Measurements from ENCODE around the gene GDF15.

Gene GDF15

DNA sequence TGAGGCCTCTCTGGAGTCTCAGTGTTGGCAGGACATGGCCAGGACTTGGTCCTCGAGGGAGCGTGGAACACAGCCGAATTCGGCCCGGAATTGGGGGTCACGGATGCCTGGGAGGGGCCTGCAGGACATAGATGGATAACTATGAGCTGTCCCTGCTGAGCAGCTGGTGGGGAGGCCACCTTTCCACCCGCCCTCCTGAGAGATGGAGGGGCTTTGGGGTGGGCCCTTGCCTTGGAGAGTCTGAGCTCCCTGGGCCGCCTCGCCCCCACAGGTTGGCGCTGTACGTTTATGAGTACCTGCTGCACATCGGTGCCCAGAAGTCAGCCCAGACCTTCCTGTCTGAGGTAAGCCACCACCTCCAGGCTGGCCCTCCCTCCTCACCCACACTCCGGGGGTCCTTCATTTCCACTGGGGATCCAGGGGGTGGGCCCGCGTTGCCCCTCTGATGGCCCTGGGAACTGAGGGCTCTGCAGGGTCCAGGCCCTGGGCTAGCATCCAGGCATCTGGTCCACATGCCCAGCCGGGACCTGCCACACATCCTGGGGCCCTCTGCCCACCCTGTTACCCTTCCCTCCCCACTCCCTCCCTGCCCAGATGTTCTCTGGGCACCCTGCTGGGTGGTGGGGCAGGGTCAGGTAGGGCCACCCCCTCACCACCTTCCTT is 41.3 kb downstream of the GDF15 start:
- TF ChIP-seq, protein P1, sequence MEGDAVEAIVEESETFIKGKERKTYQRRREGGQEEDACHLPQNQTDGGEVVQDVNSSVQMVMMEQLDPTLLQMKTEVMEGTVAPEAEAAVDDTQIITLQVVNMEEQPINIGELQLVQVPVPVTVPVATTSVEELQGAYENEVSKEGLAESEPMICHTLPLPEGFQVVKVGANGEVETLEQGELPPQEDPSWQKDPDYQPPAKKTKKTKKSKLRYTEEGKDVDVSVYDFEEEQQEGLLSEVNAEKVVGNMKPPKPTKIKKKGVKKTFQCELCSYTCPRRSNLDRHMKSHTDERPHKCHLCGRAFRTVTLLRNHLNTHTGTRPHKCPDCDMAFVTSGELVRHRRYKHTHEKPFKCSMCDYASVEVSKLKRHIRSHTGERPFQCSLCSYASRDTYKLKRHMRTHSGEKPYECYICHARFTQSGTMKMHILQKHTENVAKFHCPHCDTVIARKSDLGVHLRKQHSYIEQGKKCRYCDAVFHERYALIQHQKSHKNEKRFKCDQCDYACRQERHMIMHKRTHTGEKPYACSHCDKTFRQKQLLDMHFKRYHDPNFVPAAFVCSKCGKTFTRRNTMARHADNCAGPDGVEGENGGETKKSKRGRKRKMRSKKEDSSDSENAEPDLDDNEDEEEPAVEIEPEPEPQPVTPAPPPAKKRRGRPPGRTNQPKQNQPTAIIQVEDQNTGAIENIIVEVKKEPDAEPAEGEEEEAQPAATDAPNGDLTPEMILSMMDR (IDR thresholded peaks at IDR 0.05; ENCODE audit: insufficient read depth, missing control alignments): no peak
- FAIRE-seq (no peak), DNase-seq (ENCODE audit: insufficient read length, low spot score) (no peak)

DNA sequence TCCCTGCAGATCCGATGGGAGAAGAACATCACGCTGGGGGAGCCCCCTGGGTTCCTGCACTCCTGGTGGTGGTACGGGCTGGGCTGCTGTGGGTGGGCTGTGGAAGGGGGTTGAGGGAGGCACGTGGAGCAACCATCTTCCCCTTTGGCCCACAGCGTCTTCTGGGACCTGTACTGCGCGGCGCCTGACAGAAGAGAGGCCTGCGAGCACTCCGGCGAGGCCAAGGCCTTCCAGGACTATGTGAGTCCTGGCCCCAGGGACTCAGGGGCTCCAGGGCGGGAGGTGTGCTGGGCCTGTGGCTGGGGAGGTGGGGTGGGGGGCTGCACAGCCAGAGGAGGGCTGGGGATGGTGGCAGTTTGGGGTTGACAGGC is 41.8 kb downstream of the GDF15 start:
- FAIRE-seq: no peak

DNA sequence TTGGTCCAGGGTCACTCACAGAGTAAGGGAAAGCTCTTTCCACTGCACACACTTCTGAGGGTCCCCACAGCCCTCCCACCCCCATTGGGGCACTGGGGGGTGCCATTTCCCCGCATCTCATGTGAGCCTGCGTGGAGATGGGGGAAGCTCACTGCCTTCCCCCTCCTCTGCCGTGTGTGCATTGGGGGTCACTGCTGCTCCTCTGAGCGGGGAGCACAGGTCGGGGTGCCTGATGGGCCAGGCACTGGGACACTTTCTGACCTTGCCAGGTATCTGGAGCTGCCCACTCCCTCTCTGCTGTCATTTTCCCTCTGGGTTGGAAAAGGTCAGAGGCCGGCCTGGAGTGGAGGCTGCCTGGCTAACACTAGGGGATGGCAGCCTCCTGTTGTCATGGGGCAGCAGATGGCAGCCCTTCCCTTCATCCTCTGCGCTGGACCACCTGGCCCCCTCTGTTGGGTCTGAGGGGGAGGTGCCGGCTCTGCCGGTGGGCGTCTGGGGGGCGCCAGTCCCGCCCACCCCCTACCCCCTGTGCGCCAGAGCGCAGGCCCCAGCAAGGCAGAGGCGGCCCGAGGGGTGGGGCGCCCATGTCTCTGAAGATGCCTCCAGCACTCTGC is 42.3 kb downstream of the GDF15 start:
- DNase-seq (ENCODE audit: insufficient read length, low spot score) (no peak), FAIRE-seq (no peak)
- TF ChIP-seq, protein P1 (IDR thresholded peaks at IDR 0.05; ENCODE audit: insufficient read depth, missing control alignments): no peak

More for the DNA sequence above, 41.8 kb downstream of the GDF15 start:
- TF ChIP-seq, protein P1 (IDR thresholded peaks at IDR 0.05; ENCODE audit: insufficient read depth, missing control alignments): no peak
- no peak for DNase-seq (ENCODE audit: insufficient read length, low spot score)

DNA sequence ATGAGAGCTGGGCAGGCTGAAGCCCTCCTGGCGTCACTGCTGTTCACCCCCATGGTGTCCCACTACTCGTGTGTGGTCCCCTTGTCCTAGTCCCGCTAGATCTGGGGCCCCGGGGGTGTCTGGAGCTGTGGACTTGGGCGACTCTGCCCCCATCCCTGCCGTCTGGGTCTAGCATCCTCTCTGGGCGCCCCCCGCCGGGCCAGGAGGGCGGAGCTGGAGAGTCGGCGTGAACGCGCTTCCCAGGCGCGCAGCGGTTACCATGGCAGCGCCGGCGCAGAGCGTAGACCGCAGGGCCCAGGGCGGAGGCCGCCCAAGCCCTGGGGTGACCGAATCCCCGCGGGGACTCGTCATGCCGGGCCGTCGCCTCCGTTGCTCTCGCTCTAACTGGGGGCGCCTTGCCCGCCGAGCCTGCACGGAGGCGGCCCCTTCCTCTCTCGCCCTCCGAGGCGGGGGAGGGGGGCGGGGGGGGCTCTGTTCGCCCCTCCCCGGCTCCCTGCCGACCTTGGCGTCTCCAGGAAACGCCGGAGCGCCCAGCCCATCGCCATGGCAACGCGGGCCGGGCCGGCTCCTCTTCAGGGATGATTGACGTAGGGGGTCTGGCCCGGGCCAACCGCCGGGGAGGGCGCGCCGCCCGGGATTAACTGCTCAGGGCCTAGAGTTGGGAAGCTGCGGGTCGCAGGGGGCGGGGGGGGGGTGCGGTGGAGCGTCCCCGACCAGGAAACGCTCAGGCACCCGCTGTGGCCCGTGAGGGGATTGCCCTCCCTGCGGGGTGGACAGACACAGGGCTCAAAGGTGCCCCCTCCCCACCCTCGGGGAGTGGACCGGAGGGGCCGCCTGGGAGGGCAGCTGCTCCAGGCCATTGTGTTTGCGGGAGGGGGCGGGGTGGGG is 43.1 kb downstream of the GDF15 start:
- TF ChIP-seq, protein P1 (IDR thresholded peaks at IDR 0.05; ENCODE audit: insufficient read depth, missing control alignments): no peak
- no peak for FAIRE-seq
- peak; percentile 92 for DNase-seq (ENCODE audit: insufficient read length, low spot score)

DNA sequence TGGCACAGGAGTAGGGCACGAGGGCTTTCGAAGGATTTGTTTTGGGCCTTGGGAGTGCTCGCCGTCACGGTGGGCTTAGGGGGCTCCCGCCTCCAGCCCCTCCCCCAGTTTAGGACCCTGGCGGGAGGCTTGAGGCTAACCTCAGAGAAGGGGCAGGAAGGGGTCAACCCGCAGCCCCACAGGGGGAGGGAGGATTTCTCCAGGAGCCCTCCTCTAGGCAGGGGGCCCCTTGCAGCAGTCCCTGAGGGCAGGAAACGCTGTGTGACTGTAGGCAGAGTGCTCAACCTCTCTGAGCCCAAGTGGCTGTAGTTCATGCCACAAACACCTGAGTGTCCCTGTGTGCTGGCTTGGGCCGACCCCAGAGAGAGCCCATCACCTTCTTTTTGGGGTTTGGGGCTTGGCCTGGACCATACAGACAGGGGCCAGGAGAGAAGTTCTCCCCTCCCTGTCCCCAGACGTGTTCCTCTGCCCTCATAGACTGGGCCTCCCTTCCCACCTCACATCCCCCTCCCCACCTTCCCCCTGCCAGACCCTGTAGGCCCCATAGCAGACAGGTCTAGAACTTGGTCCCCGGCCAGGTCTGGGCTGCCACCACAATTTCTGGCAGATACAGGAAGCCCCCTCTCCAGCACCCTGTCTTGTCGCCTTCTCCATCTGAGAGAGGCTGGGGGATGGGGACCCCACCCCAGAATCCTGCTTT is 43.9 kb downstream of the GDF15 start:
- no peak for FAIRE-seq
- TF ChIP-seq, protein P1 (IDR thresholded peaks at IDR 0.05; ENCODE audit: insufficient read depth, missing control alignments): no peak
- DNase-seq (ENCODE audit: insufficient read length, low spot score): no peak

DNA sequence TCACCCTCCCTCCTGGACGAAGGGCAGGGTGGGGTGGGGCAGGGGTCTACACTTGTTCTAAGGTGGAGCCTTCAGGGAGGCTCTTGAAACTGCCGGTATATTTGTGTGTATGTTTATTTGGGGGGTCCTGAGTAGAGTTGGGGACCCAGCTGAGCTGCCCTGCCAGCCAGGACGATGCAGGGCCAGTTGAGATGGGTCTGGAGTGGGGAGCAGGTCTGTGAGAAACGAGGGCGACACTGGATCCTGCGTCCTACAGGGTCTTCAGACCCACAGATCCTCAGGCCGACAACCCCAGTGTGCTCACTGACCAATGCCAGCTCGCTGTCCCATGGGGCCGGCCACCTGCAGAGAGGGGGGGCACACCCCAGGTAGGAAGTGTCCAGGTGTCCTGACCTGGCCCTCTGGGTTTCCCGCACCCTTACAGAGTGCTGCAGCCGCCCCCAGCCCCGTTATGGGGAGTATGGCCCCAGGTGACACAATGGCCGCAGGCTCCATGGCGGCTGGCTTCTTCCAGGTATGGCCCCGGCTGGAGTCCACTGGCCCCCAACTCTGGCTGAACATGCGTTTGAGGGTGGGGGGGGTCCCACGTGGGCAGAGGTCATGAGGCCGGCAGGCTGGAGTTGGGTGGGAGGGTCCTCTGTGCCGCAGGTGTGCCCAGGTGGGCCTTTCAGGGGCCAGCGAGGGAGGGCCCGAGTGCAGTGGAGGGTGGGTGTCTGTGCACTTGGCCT is 44.6 kb downstream of the GDF15 start:
- TF ChIP-seq, protein P1 (IDR thresholded peaks at IDR 0.05; ENCODE audit: insufficient read depth, missing control alignments): no peak
- FAIRE-seq: no peak

More for the DNA sequence above, 44.6 kb downstream of the GDF15 start:
- DNase-seq (ENCODE audit: insufficient read length, low spot score): no peak
